ENCODE measurements around the gene CAVIN1.
"Not testable (repeated sequence)": the region's sequence is repeated elsewhere in the genome, so short reads cannot be mapped to it uniquely, and the experiment has no call there.

GRCh38 chr17:42449176-42449575 lies 26.1 kb upstream of the CAVIN1 start:
- TF ChIP-seq SUZ12 (IDR thresholded peaks at IDR 0.05; ENCODE audit: extremely low read depth, insufficient read depth, insufficient read length); YY1 (IDR thresholded peaks at IDR 0.05; ENCODE audit: insufficient read depth, insufficient read length); ZNF274 (IDR thresholded peaks at IDR 0.05; ENCODE audit: low read depth, low read length): not testable (repeated sequence)

Data from NT2/D1 (cell line).